Fibroblast of mammary gland (primary cell): ENCODE measurements around the gene OSBPL5.

ENCODE experiments used
- DNase-seq: peaks from one replicate; pipeline ENCODE4 v3.0.0-alpha.2; 2010; ENCODE audit warnings: low read depth
- H3K4me3 ChIP-seq: 2 replicates; pipeline ENCODE4 v1.5.1; 2011; ENCODE audit warnings: low read depth, mild to moderate bottlenecking, low read length, moderate library complexity; ENCODE audit not compliant: control insufficient read depth
- CTCF ChIP-seq: conservative IDR thresholded peaks from 2 replicates; pipeline ENCODE4 v1.5.1; 2011; ENCODE audit warnings: low read depth, low read length, inconsistent platforms; ENCODE audit not compliant: control insufficient read depth, insufficient read depth

The OSBPL5 gene

GRCh38 chr11:3106736-3107524 is 58.2 kb downstream of the OSBPL5 start:
- no peak overlapping the region for H3K4me3 ChIP-seq
- DNase-seq: no peak

GRCh38 chr11:3105791-3106735 is 59.0 kb downstream of the OSBPL5 start:
- no peak overlapping the region for H3K4me3 ChIP-seq
- DNase-seq: no peak
- TF ChIP-seq CTCF: no peak

More at GRCh38 chr11:3106736-3107524, 58.2 kb downstream of the OSBPL5 start:
- TF ChIP-seq CTCF: no peak

- TF ChIP-seq CTCF: no peak
- H3K4me3 ChIP-seq: no peak overlapping the region
- DNase-seq: no peak
Observed at GRCh38 chr11:3104961-3105790, 59.9 kb downstream of the OSBPL5 start.

- no peak for TF ChIP-seq CTCF
- no peak overlapping the region for H3K4me3 ChIP-seq
- DNase-seq: no peak
Observed at GRCh38 chr11:3104051-3104714, 60.9 kb downstream of the OSBPL5 start.

- DNase-seq: no peak
- H3K4me3 ChIP-seq: no peak overlapping the region
- no peak for TF ChIP-seq CTCF
Observed at GRCh38 chr11:3103076-3103475, 62.0 kb downstream of the OSBPL5 start.

GRCh38 chr11:3102641-3102921 is 62.5 kb downstream of the OSBPL5 start:
- no peak overlapping the region for H3K4me3 ChIP-seq
- no peak for TF ChIP-seq CTCF
- no peak for DNase-seq
